ENCODE data around the gene UTS2B.

DNA sequence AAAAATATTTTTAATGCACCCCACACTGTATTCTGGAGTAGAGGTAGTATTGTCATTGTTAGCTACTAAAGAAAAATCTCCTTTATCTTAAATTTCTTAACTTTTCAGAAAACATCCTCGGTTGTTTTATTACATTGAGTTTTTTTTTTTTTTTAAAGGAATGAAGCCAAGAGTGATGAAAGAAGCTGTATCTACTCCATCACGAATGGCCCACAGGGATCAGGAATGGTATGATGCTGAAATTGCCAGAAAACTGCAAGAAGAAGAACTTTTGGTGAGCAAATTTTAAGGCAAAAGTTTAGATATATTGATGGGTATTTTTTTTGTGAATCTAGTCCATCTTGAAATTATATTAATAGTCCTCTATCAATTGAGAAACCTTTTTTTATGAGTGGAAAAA lies 49.7 kb upstream of the UTS2B start:
- TF ChIP-seq POLR2A (IDR thresholded peaks at IDR 0.05) (no peak), POLR2AphosphoS5 (IDR thresholded peaks at IDR 0.05) (no peak), EP300 (IDR thresholded peaks at IDR 0.05; ENCODE audit: low read depth) (no peak)
- TF ChIP-seq, protein P1, sequence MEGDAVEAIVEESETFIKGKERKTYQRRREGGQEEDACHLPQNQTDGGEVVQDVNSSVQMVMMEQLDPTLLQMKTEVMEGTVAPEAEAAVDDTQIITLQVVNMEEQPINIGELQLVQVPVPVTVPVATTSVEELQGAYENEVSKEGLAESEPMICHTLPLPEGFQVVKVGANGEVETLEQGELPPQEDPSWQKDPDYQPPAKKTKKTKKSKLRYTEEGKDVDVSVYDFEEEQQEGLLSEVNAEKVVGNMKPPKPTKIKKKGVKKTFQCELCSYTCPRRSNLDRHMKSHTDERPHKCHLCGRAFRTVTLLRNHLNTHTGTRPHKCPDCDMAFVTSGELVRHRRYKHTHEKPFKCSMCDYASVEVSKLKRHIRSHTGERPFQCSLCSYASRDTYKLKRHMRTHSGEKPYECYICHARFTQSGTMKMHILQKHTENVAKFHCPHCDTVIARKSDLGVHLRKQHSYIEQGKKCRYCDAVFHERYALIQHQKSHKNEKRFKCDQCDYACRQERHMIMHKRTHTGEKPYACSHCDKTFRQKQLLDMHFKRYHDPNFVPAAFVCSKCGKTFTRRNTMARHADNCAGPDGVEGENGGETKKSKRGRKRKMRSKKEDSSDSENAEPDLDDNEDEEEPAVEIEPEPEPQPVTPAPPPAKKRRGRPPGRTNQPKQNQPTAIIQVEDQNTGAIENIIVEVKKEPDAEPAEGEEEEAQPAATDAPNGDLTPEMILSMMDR (IDR thresholded peaks at IDR 0.05) = no peak

Data from transverse colon (tissue), 4 donors.